Keratinocyte (primary cell): ENCODE measurements around the gene CHAC1. TPM values are rescaled to one million over a fixed set of nuclear protein-coding genes. Genes with fewer than 3 reads are reported as not detected.

ENCODE experiments used
- DNase-seq: peaks from one replicate; pipeline ENCODE4 v3.0.0-alpha.2; 2011; ENCODE audit warnings: low read depth, missing footprints, low spot score
- FAIRE-seq: peaks from 2 replicates; lab custom pipeline; 2011; peaks lifted over from hg19 to GRCh38; lab: Jason Lieb, UNC
- H2AFZ ChIP-seq: 2 replicates; pipeline ENCODE4 v1.6.0; 2012; ENCODE audit warnings: low read length, control low read depth, inconsistent platforms; ENCODE audit not compliant: control insufficient read depth
- H3K27ac ChIP-seq: 2 replicates; pipeline ENCODE4 v1.5.1; 2011; ENCODE audit warnings: low read length; ENCODE audit not compliant: control insufficient read depth, insufficient read depth
- H3K27me3 ChIP-seq: 3 replicates; pipeline ENCODE4 v1.6.0; 2011; ENCODE audit warnings: low read length; ENCODE audit not compliant: control insufficient read depth, insufficient read depth; ENCODE audit errors: extremely low read depth
- H3K36me3 ChIP-seq, 2 experiments: 2 replicates in 1 of 2; 3 replicates in 1 of 2; pipeline ENCODE4 v1.5.1; 2011; ENCODE audit warnings: low read length in 2 of 2, mild to moderate bottlenecking in 1 of 2; ENCODE audit not compliant: control insufficient read depth in 2 of 2, insufficient read depth in 2 of 2; ENCODE audit errors: extremely low read depth in 1 of 2
- H3K4me1 ChIP-seq: 3 replicates; pipeline ENCODE4 v1.5.1; 2011; ENCODE audit warnings: low read length; ENCODE audit not compliant: control insufficient read depth, insufficient read depth; ENCODE audit errors: extremely low read depth
- H3K4me2 ChIP-seq: 3 replicates; pipeline ENCODE4 v1.6.0; 2011; ENCODE audit warnings: low read depth, low read length; ENCODE audit not compliant: control insufficient read depth, insufficient read depth; ENCODE audit errors: extremely low read depth
- H3K4me3 ChIP-seq, 3 experiments: fragments of 200-600 bp in 1 of 3; sonication (generic) in 1 of 3; 2 replicates in 2 of 3; 3 replicates in 1 of 3; pipeline ENCODE4 v1.5.1; 2011 to 2016; ENCODE audit warnings: low read length in 3 of 3, mild to moderate bottlenecking in 3 of 3, control low read depth in 2 of 3, inconsistent platforms in 1 of 3, low read depth in 1 of 3, mixed read lengths in 1 of 3, mixed run types in 1 of 3, moderate library complexity in 1 of 3; ENCODE audit not compliant: control insufficient read depth in 2 of 3, insufficient read depth in 2 of 3; ENCODE audit errors: extremely low read depth in 1 of 3
- H3K79me2 ChIP-seq: 2 replicates; pipeline ENCODE4 v1.6.0; 2012; ENCODE audit warnings: low read length; ENCODE audit not compliant: control insufficient read depth, insufficient read depth
- H3K9ac ChIP-seq: 3 replicates; pipeline ENCODE4 v1.6.0; 2011; ENCODE audit warnings: low read length; ENCODE audit not compliant: control insufficient read depth, insufficient read depth; ENCODE audit errors: extremely low read depth
- H3K9me1 ChIP-seq: 3 replicates; pipeline ENCODE4 v1.6.0; 2011; ENCODE audit warnings: low read length; ENCODE audit not compliant: control insufficient read depth, insufficient read depth; ENCODE audit errors: extremely low read depth
- H3K9me3 ChIP-seq: 2 replicates; pipeline ENCODE4 v1.5.1; 2012; ENCODE audit warnings: low read depth, low read length; ENCODE audit not compliant: control insufficient read depth
- H4K20me1 ChIP-seq: 3 replicates; pipeline ENCODE4 v1.6.0; 2011; ENCODE audit warnings: low read length; ENCODE audit not compliant: control insufficient read depth, insufficient read depth; ENCODE audit errors: extremely low read depth
- EZH2 ChIP-seq: IDR thresholded peaks from one replicate; pipeline ENCODE4 v1.6.1; 2012; ENCODE audit warnings: inconsistent platforms, mild to moderate bottlenecking, low read length, moderate library complexity
- dilution Hi-C: fragments of 300-500 bp; cut with MboI; formaldehyde crosslinking; loops from one replicate; pipeline ENCODE4 v1.7.0; 2020; ENCODE audit warnings: low sequenced_read_pairs; ENCODE audit not compliant: extremely low pct_ligation_motif_present
- polyA plus RNA-seq, 5 experiments: library from polyadenylated mRNA; depleted of rRNA in 3 of 5; stranded (reverse) in 3 of 5; stranded (forward) in 1 of 5; unstranded in 1 of 5; fragments of >200 nt; gene quantifications; 1 replicate in 1 of 5; 2 replicates in 3 of 5; 3 replicates in 1 of 5; pipeline versions ENCODE4 v1.2.1 to v1.2.3, GENCODE V29; 2011 to 2012; ENCODE audit warnings: missing spikeins in 2 of 5, low read depth in 1 of 5, low replicate concordance in 1 of 5
- TF ChIP-seq, protein P1 (sequence below), 3 experiments: IDR thresholded peaks in 1 of 3; conservative IDR thresholded peaks in 1 of 3; optimal IDR thresholded peaks in 1 of 3; 2 replicates in 2 of 3; 3 replicates in 1 of 3; pipeline versions ENCODE3 to v1.5.1; 2011; ENCODE audit warnings: low read length in 3 of 3, mild to moderate bottlenecking in 3 of 3, moderate library complexity in 2 of 3, control low read depth in 1 of 3, inconsistent platforms in 1 of 3; ENCODE audit not compliant: insufficient read depth in 2 of 3; ENCODE audit errors: extremely low read depth in 1 of 3

The CHAC1 gene
- polyA plus RNA-seq, 1 donor (not counting 4 experiments of a cell fraction or from before 2014, with no cell fraction given) = 6.4 TPM

DNA sequence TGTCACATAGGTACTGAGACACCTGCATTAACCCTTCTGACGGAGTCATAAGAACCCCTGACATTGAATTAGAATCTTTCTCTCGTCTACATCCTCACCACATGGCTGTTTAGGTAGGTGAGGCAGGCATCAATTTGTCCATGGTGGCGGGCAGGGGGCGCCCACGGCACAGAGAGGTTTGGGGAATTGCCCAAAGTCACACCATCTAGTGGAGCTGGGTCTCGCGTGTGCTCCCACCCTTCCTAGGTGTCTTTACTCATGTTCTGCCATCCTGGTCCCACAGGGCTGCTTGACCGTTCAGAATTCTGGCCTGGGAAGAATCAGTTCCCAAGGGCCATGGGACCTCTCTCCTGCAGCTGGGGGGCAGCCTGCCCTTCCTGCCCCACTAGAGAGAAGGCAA, 38.8 kb upstream of the CHAC1 start:
- dilution Hi-C loops = loop anchor here (25.0 kb wide), 1 partner anchor 98 kb away; no protein-coding TSS in a partner anchor
- no peaks in the 10 kb centered on the region for H4K20me1 ChIP-seq
- no peaks in the 10 kb centered on the region for H3K36me3 ChIP-seq
- H3K9me3 ChIP-seq = no peaks in the 10 kb centered on the region
- H3K4me3 ChIP-seq = no peak overlapping the region
- peaks cover 11% of the 10 kb centered on the region for H3K27me3 ChIP-seq
- H3K79me2 ChIP-seq = no peaks in the 10 kb centered on the region
- H2AFZ ChIP-seq = no peak overlapping the region
- H3K9me1 ChIP-seq = no peaks in the 10 kb centered on the region
- H3K4me1 ChIP-seq = no peaks in the 10 kb centered on the region
- no peak overlapping the region for H3K27ac ChIP-seq
- no peak for TF ChIP-seq EZH2
- TF ChIP-seq, protein P1, sequence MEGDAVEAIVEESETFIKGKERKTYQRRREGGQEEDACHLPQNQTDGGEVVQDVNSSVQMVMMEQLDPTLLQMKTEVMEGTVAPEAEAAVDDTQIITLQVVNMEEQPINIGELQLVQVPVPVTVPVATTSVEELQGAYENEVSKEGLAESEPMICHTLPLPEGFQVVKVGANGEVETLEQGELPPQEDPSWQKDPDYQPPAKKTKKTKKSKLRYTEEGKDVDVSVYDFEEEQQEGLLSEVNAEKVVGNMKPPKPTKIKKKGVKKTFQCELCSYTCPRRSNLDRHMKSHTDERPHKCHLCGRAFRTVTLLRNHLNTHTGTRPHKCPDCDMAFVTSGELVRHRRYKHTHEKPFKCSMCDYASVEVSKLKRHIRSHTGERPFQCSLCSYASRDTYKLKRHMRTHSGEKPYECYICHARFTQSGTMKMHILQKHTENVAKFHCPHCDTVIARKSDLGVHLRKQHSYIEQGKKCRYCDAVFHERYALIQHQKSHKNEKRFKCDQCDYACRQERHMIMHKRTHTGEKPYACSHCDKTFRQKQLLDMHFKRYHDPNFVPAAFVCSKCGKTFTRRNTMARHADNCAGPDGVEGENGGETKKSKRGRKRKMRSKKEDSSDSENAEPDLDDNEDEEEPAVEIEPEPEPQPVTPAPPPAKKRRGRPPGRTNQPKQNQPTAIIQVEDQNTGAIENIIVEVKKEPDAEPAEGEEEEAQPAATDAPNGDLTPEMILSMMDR (optimal IDR thresholded peaks at IDR 0.05 in 1 of 3, IDR thresholded peaks at IDR 0.05 in 1 of 3, conservative IDR thresholded peaks at IDR 0.05 in 1 of 3; ENCODE audit: extremely low read depth in 1 of 3, insufficient read depth in 2 of 3, low read length in 3 of 3) = no peak
- H3K4me2 ChIP-seq = no peak overlapping the region
- FAIRE-seq = no peak
- no peak overlapping the region for H3K9ac ChIP-seq
- DNase-seq = no peak

DNA sequence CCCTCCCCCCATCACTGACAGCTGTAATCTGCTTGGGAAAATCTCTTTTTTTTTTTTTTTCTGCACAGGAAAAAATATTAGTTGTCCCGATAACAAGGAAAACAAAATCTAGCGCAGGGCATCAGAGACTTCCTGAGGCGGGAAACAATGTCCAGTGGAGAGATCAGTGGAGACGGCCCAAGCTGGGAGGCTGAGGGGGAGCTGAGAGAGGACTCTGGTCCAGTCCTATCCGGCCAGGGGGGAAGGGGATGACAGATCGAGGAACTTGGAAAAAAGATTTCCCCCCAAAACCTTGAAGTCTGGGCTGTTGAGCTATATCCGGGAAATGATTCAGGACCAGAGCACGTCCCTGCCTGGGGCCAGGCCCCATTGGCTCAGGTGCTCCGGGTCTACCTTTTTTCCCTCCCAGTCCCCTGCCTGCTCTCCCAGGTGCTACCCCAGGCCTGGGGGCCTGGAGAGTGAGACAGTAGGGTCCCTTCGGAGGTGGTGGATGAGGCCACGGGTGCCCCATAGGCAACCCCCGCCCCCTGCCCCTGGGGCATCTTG, 38.1 kb upstream of the CHAC1 start:
- Histone ChIP-seq H3K27ac (no peak overlapping the region), H3K4me2 (no peak overlapping the region), H3K27me3 (peaks cover 14% of the 10 kb centered on the region), H3K9ac (no peak overlapping the region), H3K4me3 (no peak overlapping the region), H2AFZ (no peak overlapping the region), H3K36me3 (no peaks in the 10 kb centered on the region), H3K4me1 (no peaks in the 10 kb centered on the region), H4K20me1 (no peaks in the 10 kb centered on the region), H3K79me2 (no peaks in the 10 kb centered on the region), H3K9me1 (no peaks in the 10 kb centered on the region), H3K9me3 (no peaks in the 10 kb centered on the region)
- dilution Hi-C loops = loop anchor here (25.0 kb wide), 1 partner anchor 97 kb away; no protein-coding TSS in a partner anchor
- no peak for DNase-seq
- no peak for FAIRE-seq
- no peak for TF ChIP-seq EZH2
- TF ChIP-seq, protein P1 (optimal IDR thresholded peaks at IDR 0.05 in 1 of 3, IDR thresholded peaks at IDR 0.05 in 1 of 3, conservative IDR thresholded peaks at IDR 0.05 in 1 of 3; ENCODE audit: extremely low read depth in 1 of 3, insufficient read depth in 2 of 3, low read length in 3 of 3) = no peak
